GM12878 (cell line): ENCODE results near the gene SUMF1. TPM values are rescaled to one million over a fixed set of nuclear protein-coding genes. Genes with fewer than 3 reads are reported as not detected.

Source experiments
- ATAC-seq: fragments of 200-7000 bp; cut with Tn5 transposase; 3 replicates; pipeline ENCODE4 v1.9.1; 2020; ENCODE audit warnings: mild to moderate bottlenecking, moderate library complexity
- BruUV-seq: library from RNA; stranded (reverse); fragments of 400-500 nt; replicated peaks from 2 replicates; lab custom pipeline; 2021; lab: Mats Ljungman, UMichigan
- CTCF ChIA-PET: fragments of 300-600 bp; sonication (Branson Sonifier 250); formaldehyde crosslinking; extraction: SDS; loops from one replicate; lab custom pipeline; 2021; ENCODE audit warnings: inconsistent platforms; lab: Yijun Ruan, JAX
- POLR2A ChIA-PET: fragments of 350-600 bp; formaldehyde crosslinking; extraction: SDS; loops from one replicate; lab custom pipeline; 2021; ENCODE audit warnings: inconsistent platforms; lab: Charles Lee
- RAD21 ChIA-PET: fragments of 300-600 bp; sonication (Branson Sonifier 250); formaldehyde crosslinking; loops from one replicate; lab custom pipeline; 2023; ENCODE audit warnings: antibody characterized with exemption; ENCODE audit not compliant: unreplicated experiment; lab: Charles Lee
- SMC1A ChIA-PET: fragments of 300-600 bp; sonication (Branson Sonifier 250); formaldehyde crosslinking; loops from one replicate; lab custom pipeline; 2023; ENCODE audit not compliant: unreplicated experiment, uncharacterized antibody; lab: Charles Lee
- DNase-seq: peaks from one replicate; pipeline ENCODE4 v3.0.0-alpha.2; 2011; ENCODE audit warnings: low read depth, low spot score
- FAIRE-seq: peaks from 3 replicates; lab custom pipeline; 2011; peaks lifted over from hg19 to GRCh38; lab: Jason Lieb, UNC
- H2AFZ ChIP-seq: 2 replicates; pipeline ENCODE4 v1.6.0; 2011; ENCODE audit warnings: low read depth, low read length, control low read depth; ENCODE audit not compliant: control insufficient read depth
- H3K27ac ChIP-seq: 2 replicates; pipeline ENCODE4 v1.5.1; 2011; ENCODE audit warnings: control low read depth; ENCODE audit not compliant: control insufficient read depth, insufficient read depth
- H3K27me3 ChIP-seq, 2 experiments: replicated peaks in 1 of 2; 2 replicates each; pipeline versions ENCODE4 v1.6.0 to v1.6.1; 2011; ENCODE audit warnings: low read length in 1 of 2; ENCODE audit not compliant: control insufficient read depth in 2 of 2, insufficient read depth in 2 of 2
- H3K36me3 ChIP-seq, 2 experiments: 2 replicates each; pipeline ENCODE4 v1.5.1; 2011; ENCODE audit warnings: low read length in 1 of 2; ENCODE audit not compliant: control insufficient read depth in 2 of 2, insufficient read depth in 2 of 2
- H3K4me1 ChIP-seq: 2 replicates; pipeline ENCODE4 v1.6.1; 2011; ENCODE audit warnings: mild to moderate bottlenecking, low read length, moderate library complexity, mixed read lengths; ENCODE audit not compliant: control insufficient read depth, insufficient read depth
- H3K4me2 ChIP-seq: 2 replicates; pipeline ENCODE4 v1.6.0; 2011; ENCODE audit warnings: control low read depth; ENCODE audit not compliant: control insufficient read depth, insufficient read depth
- H3K4me3 ChIP-seq: fragments of 200-600 bp; sonication (generic); 2 replicates; pipeline ENCODE4 v1.5.1; 2016
- H3K79me2 ChIP-seq: 2 replicates; pipeline ENCODE4 v1.6.0; 2011; ENCODE audit warnings: low read length; ENCODE audit not compliant: control insufficient read depth, insufficient read depth
- H3K9ac ChIP-seq: 2 replicates; pipeline ENCODE4 v1.8.0; 2011; ENCODE audit warnings: low read length, control low read depth, mixed read lengths; ENCODE audit not compliant: control insufficient read depth, insufficient read depth
- H3K9me3 ChIP-seq: replicated peaks from 3 replicates; pipeline ENCODE4 v1.5.1; 2011; ENCODE audit warnings: mild to moderate bottlenecking, low read length; ENCODE audit not compliant: control insufficient read depth, insufficient read depth
- H4K20me1 ChIP-seq: 2 replicates; pipeline ENCODE4 v1.6.0; 2011; ENCODE audit not compliant: control insufficient read depth, insufficient read depth
- BHLHE40 ChIP-seq, 2 experiments: fragments of 450-650 bp in 1 of 2; IDR thresholded peaks; 2 replicates each; pipeline ENCODE4 v1.6.1; 2011 to 2017; ENCODE audit warnings: low read depth in 2 of 2, borderline replicate concordance in 1 of 2, improper control_type of control experiment in 1 of 2, low read length in 1 of 2, mild to moderate bottlenecking in 1 of 2
- BMI1 ChIP-seq: fragments of 450-650 bp; IDR thresholded peaks from 2 replicates; pipeline ENCODE4 v1.6.1; 2016; ENCODE audit warnings: mild to moderate bottlenecking, moderate library complexity, borderline replicate concordance
- CREM ChIP-seq: IDR thresholded peaks from 2 replicates; pipeline ENCODE4 v1.6.1; 2014; ENCODE audit warnings: antibody characterized with exemption, low read depth
- JUND ChIP-seq: IDR thresholded peaks from 2 replicates; pipeline ENCODE4 v1.6.1; 2012; ENCODE audit warnings: low read depth, mild to moderate bottlenecking, low read length, improper control_type of control experiment, moderate library complexity
- MTA2 ChIP-seq: fragments of 450-650 bp; IDR thresholded peaks from 2 replicates; pipeline ENCODE4 v1.6.1; 2016; ENCODE audit warnings: low read depth, mild to moderate bottlenecking, moderate library complexity
- MYC ChIP-seq: IDR thresholded peaks from 2 replicates; pipeline ENCODE4 v1.6.1; 2011; ENCODE audit warnings: mild to moderate bottlenecking, low read length, moderate library complexity, inconsistent platforms; ENCODE audit not compliant: insufficient read depth, insufficient replicate concordance, insufficient read length, severe bottlenecking
- NFXL1 ChIP-seq: fragments of 450-650 bp; IDR thresholded peaks from 2 replicates; pipeline ENCODE4 v1.6.1; 2017; ENCODE audit warnings: antibody characterized with exemption, mild to moderate bottlenecking, borderline replicate concordance
- RFX5 ChIP-seq: IDR thresholded peaks from 2 replicates; pipeline ENCODE4 v1.6.1; 2011; ENCODE audit warnings: low read depth, low read length, improper control_type of control experiment
- SMC3 ChIP-seq: IDR thresholded peaks from 2 replicates; pipeline ENCODE4 v1.6.1; 2011; ENCODE audit warnings: low read length, improper control_type of control experiment, borderline replicate concordance
- ZNF217 ChIP-seq: fragments of 450-650 bp; IDR thresholded peaks from 2 replicates; pipeline ENCODE4 v1.6.1; 2017; ENCODE audit warnings: antibody characterized with exemption, mild to moderate bottlenecking
- ZNF24 ChIP-seq: fragments of 450-650 bp; IDR thresholded peaks from 2 replicates; pipeline ENCODE4 v1.6.1; 2017; ENCODE audit warnings: antibody characterized with exemption, mild to moderate bottlenecking
- WGBS: methylation state at CpG from one replicate; pipeline ENCODE4 v1.1.6; 2016; ENCODE audit warnings: low lambda C conversion rate; ENCODE audit not compliant: insufficient replicate concordance, insufficient coverage; ENCODE audit errors: missing lambda C conversion rate; 5-methylcytosine and 5-hydroxymethylcytosine counted together
- in situ Hi-C: fragments of 300-500 bp; cut with MboI; formaldehyde crosslinking; loops from 9 replicates; pipeline ENCODE4 v1.14.3; 2018; ENCODE audit warnings: mixed read lengths
- intact Hi-C: fragments of 100-400 bp; cut with micrococcal nuclease; formaldehyde crosslinking; loops from one replicate; pipeline ENCODE4 v1.14.2; 2022; ENCODE audit not compliant: unreplicated experiment
- polyA plus RNA-seq, 11 experiments: library from polyadenylated mRNA; depleted of rRNA in 4 of 11; unstranded in 6 of 11; stranded (reverse) in 5 of 11; fragments of >200 nt; fragmentation: Nextera tagmentation in 4 of 11; fragmentation: Illumina TruSeq in 1 of 11; extraction: Ambion mirVana in 4 of 11; extraction: Trizol in 1 of 11; gene quantifications; 1 replicate in 1 of 11; 2 replicates in 10 of 11; pipeline versions ENCODE4 v1.2.1 to v1.2.3, GENCODE V29; 2011 to 2016; ENCODE audit warnings: inconsistent platforms in 2 of 11, missing spikeins in 2 of 11, low read depth in 1 of 11
- total RNA-seq, 4 experiments: library from RNA; depleted of rRNA in 3 of 4; stranded (reverse); fragments of >200 nt in 3 of 4; fragmentation: Illumina TruSeq in 1 of 4; extraction: Trizol in 1 of 4; gene quantifications; 2 replicates each; pipeline versions ENCODE4 v1.2.1 to v1.2.3, GENCODE V29; 2013 to 2021
- TF ChIP-seq, protein P1 (sequence below): fragments of 450-650 bp; IDR thresholded peaks from 2 replicates; pipeline ENCODE4 v1.6.1; 2017; ENCODE audit warnings: mild to moderate bottlenecking, low read depth, inconsistent platforms; ENCODE audit not compliant: poor library complexity, severe bottlenecking
- TF ChIP-seq, protein P2 (sequence below): fragments of 150-350 bp; IDR thresholded peaks from 2 replicates; pipeline ENCODE4 v1.6.1; 2016; ENCODE audit warnings: low read depth, low read length

The SUMF1 gene
- total and polyA plus RNA-seq, 10 of the 15 experiments (the other 5 are each of a cell fraction or from before 2014, with no cell fraction given): 3.2 to 14.3 (median 8.5) TPM

- Histone ChIP-seq H3K4me2 (no peak overlapping the region), H3K9ac (no peak overlapping the region), H4K20me1 (no peaks in the 10 kb centered on the region), H3K9me3 (peaks cover 2% of the 10 kb centered on the region; the same call in 2 of the 3 replicates), H3K4me1 (no peaks in the 10 kb centered on the region), H3K4me3 (no peak overlapping the region), H3K79me2 (no peaks in the 10 kb centered on the region), H3K36me3 (no peaks in the 10 kb centered on the region), H3K27ac (no peak overlapping the region), H2AFZ (no peak overlapping the region), H3K27me3 (no peaks in the 10 kb centered on the region)
- no peak for FAIRE-seq
- DNase-seq: no peak
- in situ Hi-C loops (no loop called here), intact Hi-C loops (no loop called here)
- SMC1A ChIA-PET: no interaction called here
- CTCF ChIA-PET: interaction anchor here (1.0 to 1.3 kb wide), 2 partner anchors 18 to 301 kb away, joined by 3 read pairs; no protein-coding TSS in a partner anchor
- TF ChIP-seq NFXL1: no peak
- no peak for TF ChIP-seq ZNF24
- no peak for TF ChIP-seq CREM
- no TSS peak for BruUV-seq
- no peak for ATAC-seq
- RAD21 ChIA-PET: no interaction called here
- WGBS: 70% methylated on average over 3 of the region's 3 CpGs
- POLR2A ChIA-PET: no interaction called here
Measured at GRCh38 chr3:4332574-4332973, 134.5 kb downstream of the SUMF1 start.

GRCh38 chr3:4332111-4332510, 135.0 kb downstream of the SUMF1 start:
- Histone ChIP-seq H3K79me2 (no peaks in the 10 kb centered on the region), H3K4me2 (no peak overlapping the region), H3K9me3 (peaks cover 2% of the 10 kb centered on the region; the same call in 2 of the 3 replicates), H2AFZ (no peak overlapping the region), H3K4me3 (no peak overlapping the region), H3K27me3 (no peaks in the 10 kb centered on the region), H3K9ac (no peak overlapping the region), H3K27ac (no peak overlapping the region), H3K36me3 (no peaks in the 10 kb centered on the region), H4K20me1 (no peaks in the 10 kb centered on the region), H3K4me1 (no peaks in the 10 kb centered on the region)
- DNase-seq (no peak), ATAC-seq (no peak), FAIRE-seq (no peak)
- ChIA-PET SMC1A (no interaction called here), CTCF (interaction anchor here (1.0 to 1.3 kb wide), 2 partner anchors 19 to 302 kb away, joined by 3 read pairs; no protein-coding TSS in a partner anchor), POLR2A (no interaction called here), RAD21 (no interaction called here)
- BruUV-seq: no TSS peak
- in situ Hi-C loops (no loop called here), intact Hi-C loops (no loop called here)
- WGBS: 96% methylated on average over 1 of the region's 1 CpG
- TF ChIP-seq JUND (no peak), ZNF217 (no peak), MTA2 (no peak), SMC3 (no peak), BHLHE40 (IDR thresholded peaks at IDR 0.05; ENCODE audit: borderline replicate concordance in 1 of 2, low read depth in 2 of 2, low read length in 1 of 2) (no peak), BMI1 (no peak), MYC (no peak), RFX5 (no peak)
- TF ChIP-seq, protein P1, sequence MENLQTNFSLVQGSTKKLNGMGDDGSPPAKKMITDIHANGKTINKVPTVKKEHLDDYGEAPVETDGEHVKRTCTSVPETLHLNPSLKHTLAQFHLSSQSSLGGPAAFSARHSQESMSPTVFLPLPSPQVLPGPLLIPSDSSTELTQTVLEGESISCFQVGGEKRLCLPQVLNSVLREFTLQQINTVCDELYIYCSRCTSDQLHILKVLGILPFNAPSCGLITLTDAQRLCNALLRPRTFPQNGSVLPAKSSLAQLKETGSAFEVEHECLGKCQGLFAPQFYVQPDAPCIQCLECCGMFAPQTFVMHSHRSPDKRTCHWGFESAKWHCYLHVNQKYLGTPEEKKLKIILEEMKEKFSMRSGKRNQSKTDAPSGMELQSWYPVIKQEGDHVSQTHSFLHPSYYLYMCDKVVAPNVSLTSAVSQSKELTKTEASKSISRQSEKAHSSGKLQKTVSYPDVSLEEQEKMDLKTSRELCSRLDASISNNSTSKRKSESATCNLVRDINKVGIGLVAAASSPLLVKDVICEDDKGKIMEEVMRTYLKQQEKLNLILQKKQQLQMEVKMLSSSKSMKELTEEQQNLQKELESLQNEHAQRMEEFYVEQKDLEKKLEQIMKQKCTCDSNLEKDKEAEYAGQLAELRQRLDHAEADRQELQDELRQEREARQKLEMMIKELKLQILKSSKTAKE: no peak
- TF ChIP-seq, protein P2, sequence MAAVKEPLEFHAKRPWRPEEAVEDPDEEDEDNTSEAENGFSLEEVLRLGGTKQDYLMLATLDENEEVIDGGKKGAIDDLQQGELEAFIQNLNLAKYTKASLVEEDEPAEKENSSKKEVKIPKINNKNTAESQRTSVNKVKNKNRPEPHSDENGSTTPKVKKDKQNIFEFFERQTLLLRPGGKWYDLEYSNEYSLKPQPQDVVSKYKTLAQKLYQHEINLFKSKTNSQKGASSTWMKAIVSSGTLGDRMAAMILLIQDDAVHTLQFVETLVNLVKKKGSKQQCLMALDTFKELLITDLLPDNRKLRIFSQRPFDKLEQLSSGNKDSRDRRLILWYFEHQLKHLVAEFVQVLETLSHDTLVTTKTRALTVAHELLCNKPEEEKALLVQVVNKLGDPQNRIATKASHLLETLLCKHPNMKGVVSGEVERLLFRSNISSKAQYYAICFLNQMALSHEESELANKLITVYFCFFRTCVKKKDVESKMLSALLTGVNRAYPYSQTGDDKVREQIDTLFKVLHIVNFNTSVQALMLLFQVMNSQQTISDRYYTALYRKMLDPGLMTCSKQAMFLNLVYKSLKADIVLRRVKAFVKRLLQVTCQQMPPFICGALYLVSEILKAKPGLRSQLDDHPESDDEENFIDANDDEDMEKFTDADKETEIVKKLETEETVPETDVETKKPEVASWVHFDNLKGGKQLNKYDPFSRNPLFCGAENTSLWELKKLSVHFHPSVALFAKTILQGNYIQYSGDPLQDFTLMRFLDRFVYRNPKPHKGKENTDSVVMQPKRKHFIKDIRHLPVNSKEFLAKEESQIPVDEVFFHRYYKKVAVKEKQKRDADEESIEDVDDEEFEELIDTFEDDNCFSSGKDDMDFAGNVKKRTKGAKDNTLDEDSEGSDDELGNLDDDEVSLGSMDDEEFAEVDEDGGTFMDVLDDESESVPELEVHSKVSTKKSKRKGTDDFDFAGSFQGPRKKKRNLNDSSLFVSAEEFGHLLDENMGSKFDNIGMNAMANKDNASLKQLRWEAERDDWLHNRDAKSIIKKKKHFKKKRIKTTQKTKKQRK: no peak
